GM21526 (cell line): ENCODE data around the gene PCK2.

ENCODE experiments used
- ATAC-seq: cut with Tn5 transposase; IDR thresholded peaks from one replicate; pipeline ENCODE4 v1.9.1; 2021; ENCODE audit warnings: moderate library complexity; ENCODE audit not compliant: unreplicated experiment, low FRiP score

The PCK2 gene

DNA sequence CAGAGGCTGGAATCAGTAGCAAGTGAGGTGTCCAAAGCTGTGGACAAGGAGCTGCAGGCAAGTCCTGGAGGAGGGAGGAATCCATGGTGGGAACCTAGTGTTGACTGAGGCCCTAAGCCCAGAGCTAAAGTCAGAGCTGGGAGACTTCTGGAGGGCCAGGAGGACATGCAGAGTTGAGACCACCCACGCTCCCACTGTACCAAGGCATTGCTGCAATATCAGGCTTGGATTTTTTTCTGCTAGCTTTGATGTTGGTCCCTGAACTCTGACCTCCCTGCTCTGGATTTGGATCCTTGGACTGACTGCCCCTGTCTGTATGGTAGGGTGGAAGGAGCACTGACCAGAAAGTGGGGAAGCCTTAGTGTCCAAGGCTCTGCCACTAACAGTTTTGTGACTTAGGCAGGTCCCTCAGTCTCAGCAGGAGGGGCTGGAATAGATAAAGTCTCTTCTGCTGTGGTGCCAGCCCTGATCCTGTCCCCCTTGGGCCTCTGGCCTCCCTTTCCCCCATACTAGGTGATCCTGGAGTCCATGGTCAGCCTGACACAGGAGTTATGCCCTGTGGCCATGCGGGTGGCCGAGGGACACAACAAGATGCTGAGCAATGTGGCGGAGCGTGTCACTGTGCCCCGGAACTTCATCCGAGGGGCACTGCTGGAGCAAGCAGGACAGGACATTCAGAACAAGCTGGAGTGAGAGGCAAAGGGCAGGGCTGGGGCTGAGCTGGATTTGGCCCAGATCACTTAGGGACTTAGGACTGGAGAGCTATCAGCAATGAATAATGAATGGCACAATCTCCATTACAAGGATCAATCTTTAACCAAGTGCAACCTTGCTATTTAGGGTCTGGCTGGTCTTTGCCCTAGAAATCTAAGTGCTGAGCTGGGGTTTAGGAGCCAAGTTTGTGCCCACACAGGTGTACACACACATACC, 32.9 kb upstream of the PCK2 start:
- ATAC-seq: no peak

DNA sequence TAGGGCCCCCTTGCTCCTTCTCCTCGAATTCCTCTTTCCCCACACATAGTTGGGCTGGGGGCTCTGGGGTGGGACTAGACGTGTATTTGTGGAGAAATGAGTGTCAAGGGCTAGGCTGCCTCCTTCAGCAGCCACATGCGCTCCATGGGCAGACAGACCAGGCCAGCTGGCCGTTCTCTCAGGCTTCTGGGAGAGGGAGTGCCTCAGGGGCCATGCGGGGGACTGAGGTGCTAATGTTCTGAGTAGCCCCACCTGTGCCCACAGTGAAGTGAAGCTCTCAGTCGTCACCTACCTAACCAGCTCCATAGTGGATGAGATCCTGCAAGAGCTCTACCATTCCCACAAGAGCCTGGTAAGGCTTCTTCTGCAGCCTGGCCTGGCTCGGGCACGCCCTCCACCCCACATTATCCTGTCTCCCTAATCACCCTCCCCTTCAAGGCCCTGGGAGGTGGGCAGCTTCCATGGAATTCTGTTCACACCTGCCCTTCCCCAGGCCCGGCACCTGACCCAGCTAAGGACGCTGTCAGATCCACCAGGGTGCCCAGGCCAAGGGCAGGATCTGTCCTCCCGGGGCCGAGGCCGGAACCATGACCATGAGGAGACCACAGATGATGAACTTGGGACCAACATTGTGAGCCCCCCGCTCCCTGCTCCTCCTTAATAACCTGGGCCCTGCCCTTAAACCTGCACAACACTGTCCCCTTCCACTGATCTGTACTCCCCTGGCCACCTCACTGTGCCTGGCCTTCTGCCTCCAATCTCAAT, 31.7 kb upstream of the PCK2 start:
- no peak for ATAC-seq

DNA sequence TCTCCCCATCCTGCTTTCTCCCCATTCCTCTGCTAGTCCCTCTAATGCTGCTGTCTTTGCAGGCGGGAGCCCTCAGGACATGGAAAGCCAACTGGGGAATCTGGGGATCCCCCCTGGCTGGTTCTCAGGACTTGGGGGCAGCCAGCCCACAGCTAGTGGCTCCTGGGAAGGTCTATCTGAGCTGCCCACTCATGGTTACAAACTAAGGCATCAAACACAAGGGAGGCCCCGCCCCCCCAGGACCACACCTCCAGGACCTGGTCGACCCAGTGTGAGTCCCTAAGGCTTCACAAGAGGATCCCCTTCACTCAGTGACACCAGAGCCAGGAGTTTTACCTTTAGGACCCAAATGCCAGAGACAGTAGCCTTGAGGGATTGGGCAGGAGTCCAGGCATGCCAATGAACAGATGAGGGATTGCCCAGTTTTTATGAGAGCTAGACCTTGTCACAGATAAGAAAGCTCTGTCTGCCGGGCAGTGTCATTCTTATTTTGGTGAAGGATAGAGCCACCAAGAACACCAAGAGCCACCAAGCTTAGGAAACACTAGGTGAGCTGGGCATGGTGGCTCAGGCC, 30.8 kb upstream of the PCK2 start:
- no peak for ATAC-seq

DNA sequence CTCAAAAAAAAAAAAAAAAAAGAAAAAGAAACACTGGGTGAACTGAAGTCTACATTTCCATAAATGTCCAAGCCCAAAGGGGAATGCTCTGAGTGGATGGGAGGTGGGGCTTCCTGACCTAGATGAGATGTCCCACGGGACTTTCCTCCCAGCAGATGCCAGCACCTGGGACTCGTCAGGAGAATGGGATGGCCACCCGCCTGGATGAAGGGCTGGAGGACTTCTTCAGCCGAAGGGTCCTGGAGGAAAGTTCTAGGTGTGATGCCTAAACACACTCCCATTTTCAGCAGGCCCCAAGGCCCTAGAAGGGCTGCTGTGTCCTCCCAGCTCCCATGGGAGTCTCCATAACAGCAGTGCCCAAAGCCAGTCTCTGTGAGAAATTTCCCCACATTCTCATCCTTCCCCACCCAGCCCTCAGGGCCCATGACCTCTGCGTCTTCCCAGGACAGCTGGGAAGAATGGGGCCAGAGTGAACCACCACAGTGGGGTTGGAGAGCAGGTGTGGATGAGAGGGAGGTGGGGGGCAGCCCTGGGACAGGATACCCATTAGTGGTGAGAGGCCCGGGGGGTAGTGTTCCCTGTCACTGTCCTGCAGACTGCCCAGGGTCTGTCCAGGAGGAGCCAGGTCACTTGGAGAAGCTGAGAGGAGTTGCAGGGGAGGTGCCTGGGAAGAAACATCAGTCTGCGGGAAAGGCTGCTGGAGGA, 29.9 kb upstream of the PCK2 start:
- ATAC-seq: no peak

DNA sequence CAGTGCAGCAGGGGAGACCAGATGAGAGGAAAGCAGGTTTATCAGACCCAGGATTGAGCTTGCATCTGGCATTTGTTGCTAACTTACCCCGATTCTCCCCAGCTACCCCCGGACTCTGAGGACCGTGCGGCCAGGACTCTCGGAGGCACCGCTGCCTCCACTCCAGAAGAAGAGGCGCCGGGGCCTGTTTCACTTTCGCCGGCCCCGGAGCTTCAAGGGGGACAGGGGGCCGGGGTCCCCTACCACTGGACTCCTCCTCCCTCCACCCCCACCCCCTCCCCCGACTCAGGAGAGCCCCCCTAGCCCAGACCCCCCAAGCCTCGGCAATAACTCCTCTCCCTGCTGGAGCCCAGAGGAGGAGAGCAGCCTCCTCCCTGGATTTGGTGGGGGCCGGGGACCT, 29.3 kb upstream of the PCK2 start:
- no peak for ATAC-seq

DNA sequence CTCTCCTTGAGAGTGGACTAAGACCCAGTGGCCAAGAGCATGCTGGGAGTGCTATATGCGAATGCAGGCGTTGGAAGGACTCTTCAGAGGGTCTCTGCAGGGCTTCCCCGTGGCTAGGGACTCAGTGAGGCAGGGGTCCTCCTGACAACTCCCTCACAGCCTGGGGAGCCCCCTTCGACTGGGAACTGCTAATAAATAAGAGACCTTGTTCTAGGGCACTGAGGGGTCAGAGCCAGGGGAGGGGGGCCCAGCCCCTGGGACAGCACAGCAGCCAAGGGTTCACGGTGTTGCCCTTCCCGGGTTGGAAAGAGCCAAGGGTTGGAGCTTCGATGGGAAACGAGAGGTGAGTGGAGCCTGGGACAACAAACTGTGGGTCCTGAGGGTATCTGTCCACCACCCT, 28.7 kb upstream of the PCK2 start:
- ATAC-seq: no peak

DNA sequence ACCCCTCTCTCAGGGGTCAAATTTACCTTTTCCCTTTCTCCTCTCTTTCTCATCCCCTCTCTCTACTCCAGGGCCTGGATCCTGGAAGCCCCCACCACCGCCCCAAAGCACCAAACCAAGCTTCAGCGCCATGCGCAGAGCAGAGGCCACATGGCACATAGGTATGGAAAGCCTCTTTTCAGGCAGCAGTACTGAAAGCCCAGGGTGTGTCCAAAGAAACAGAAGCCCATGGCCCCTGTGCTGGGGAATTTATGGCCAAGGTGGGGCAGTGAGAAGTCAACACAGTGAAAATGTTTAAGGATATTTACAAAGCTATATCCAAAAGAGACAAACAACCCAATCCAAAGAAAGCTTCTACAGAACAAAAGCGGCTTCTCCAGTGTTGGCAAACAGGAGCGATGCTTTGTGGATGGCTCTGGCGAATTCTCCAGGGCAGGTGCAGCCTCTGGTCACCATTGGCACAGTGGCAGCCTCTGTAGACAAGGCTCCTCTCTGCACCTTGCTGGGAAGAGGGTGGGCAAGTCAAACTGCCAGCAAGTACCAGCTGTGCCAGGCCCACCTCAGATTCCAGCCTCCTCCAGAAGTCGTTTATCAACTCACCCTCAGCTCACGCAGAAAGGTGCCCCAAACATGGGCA, 27.5 kb upstream of the PCK2 start:
- ATAC-seq: no peak

DNA sequence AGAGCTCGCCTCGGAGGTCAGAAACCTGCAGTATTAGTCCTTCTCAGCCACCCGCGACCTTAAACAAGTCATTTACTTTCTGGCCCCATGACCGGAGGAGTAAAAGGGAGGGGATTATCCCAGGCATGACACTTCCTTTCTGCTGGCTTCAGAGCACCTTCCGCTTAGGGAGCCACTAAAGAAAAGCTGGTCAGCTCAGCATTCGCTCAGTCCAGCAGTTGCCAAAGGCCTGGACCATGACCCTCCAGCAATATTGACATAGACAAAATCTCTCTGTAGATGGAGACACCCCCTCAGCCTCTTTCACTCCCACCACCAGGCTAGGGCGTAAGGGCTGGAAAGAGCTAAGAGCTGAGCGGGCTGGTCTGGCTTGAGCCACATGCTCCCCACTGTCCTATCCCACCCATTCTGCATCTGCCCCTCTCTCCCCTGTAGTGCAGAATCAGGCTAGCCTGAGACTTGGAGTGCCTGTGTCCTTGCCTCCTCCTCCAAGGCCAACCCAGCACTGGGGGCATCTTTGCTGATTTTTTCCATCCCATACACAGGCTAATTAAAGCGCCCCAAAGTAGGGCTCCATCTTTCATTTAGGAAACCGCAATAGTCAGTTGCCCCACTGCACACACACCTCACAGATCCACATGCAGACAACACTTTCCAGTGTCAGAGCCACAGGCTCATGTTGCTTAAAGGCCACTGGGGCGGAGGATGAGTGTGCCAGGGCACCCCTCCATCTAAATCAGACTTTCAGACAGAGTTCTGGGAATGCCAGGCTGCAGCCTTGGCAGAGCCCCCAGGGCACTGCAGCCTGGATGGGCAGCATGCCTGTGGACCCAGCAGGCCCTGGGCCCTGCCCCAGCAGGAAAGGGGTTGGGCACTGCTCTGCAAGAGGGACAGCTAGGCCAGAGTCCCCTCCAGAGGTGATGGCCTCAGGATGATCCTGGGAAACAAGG, 26.7 kb upstream of the PCK2 start:
- ATAC-seq: no peak

DNA sequence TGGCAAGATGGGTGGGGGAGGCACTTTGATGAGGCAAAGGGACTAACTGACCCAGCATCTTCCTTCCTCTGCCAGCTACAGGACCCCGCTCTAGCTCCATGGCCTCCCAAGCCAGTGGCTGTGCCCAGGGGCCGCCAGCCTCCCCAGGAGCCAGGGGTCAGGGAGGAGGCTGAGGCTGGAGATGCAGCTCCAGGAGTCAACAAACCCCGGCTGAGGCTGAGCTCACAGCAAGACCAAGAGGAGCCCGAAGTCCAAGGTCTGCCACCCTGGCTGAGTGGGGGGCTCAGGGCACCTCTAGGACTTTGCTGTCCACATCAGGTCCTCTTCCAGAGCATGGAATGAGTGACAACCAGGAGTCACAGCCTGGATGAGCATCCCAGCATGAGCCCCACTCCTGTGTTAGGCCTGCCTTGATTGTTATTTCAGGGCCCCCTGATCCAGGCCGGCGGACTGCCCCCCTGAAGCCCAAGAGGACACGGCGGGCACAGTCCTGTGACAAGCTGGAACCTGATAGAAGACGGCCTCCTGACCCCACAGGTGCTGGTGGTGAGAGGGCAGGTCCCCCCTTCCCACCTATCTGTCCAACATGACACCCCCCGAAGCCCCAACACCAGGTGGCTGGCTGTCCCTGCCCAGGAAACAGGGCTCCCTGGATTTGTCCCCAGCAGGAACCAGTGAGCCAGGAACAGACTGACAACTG, 25.2 kb upstream of the PCK2 start:
- ATAC-seq: no peak

DNA sequence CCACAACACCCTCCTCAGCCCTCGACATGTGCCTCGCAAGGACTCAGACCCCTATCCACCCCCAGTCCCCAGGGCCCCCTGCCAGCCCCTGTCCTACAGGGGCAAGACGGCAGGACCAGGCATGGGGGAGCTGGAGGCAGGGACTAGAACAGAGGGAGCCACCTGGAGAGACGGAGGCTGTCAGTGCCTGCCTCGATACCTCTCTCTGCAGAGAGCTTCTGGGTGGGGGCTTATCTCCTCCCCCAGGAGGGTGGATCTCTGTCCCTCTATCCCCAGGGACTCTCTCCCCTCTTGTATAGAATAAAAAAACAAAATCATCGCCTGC, 24.7 kb upstream of the PCK2 start:
- no peak for ATAC-seq

DNA sequence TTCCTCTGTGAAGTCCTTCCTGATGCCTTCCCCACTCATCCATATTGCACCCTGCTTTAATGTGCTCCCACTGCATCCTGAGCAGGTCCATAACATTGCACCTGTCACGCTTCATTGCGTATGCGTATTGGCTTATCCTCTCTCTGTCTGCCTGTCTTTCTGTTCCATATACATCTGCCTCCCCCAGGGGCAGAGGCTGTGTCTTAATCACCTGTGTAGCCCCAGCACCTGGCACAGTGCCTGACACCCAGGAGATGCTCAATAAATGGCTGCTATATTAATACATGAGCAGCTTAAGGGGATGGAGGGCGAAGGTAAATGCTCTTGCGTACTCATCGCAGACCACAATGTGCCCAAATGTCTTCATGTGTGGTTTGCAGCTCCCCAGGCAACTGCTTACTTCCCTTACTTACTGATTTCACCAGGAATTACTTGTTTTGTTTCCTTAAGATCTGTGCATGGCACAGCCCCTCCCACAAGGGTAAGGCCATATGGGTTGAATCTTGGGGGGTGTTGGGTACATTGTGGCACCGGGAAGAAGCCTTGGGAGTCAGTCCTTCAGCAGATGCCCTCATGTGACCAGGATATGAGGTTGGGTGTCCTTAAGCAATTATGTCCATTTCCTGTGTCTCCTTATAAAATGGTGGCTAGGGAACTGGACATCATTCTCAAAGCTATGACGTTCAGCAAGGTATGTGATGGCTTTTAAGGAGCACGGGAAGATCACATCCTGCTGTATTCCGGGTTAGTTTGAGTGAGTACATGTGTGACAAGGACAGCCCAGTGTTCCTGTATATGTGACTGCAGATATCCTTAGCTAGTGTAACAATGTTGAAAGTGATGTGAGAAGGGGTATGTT, 23.6 kb upstream of the PCK2 start:
- no peak for ATAC-seq

DNA sequence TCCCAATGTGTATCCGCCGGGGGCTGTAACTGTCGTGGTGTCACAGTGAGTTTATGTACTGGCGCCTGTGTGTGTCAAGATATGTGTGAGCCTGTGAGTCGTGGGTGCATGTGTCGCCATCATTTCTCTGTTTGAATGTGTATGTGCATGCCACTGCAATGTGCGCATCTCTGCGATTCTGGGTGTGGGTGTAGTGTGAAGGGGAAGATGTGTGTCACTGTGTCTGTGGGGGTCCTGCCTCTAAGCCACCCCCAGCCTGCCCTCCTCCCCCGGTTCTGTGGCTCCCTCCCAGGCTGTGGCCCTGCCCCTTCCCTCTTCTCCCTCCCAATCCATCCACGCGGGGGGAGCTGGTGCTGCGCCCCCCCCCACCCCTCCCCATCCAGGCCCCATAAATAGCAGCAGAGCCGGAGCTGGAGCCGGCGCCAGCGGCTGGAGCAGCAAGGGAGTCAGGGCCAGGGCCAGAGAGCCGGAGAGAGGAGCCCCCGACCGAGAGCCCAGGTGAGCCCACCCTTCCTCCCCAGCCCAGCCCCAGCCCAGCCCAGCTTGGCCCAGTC, 22.9 kb upstream of the PCK2 start, which contains the start of gene CPNE6:
Gene CPNE6, plus strand, starts transcription at position 419 of the 554 bp plus-strand sequence. CDS start 1,375 bp downstream, outside the sequence.
- no peak for ATAC-seq

DNA sequence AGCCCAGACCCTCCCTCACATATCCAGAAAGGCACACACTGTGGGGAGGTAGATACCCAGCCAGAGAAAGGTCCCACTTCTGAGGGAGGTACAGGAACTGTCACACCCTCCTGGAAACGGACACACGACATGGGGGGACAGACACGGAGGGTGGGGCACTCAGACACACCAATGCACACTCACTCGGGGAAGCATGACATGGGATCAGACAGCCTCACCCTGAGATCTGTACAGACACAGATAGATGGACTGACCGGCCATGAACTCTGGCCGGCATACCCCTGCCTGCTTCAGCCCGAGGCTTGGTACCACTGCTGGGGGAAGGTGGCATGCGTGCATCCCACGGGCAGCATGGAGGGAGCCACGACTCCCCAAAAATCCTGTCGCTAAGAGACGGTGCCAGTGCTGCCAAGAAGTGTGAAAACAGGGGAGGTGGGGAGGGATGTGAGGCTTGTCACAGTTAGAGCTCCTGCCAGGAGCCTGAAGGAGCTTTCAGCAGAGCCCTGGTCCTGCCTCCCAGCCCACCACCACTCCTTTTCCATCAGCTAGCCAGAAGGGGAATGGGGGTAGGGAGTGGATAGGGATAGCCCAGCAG, 22.2 kb upstream of the PCK2 start:
- no peak for ATAC-seq

DNA sequence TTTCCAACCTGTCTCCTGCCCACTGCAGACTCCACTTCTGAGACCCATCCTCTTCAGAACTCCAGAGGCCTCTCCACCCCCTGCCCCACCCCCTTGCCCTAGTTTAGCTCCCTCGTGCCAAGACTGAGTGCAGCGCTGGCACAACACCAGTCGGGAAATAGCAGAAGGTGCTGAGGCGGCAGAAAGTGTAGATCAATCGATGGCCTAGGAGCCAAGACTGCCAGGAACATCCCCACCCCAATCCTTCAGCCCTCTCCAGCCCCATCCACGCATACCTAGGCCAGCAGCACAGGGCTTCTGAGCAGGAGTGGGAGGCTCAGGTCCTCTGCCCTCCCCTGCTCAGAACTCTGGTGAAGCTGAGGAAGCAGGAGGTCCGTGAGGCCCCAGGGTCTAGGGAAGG, 21.7 kb upstream of the PCK2 start:
- ATAC-seq: no peak

DNA sequence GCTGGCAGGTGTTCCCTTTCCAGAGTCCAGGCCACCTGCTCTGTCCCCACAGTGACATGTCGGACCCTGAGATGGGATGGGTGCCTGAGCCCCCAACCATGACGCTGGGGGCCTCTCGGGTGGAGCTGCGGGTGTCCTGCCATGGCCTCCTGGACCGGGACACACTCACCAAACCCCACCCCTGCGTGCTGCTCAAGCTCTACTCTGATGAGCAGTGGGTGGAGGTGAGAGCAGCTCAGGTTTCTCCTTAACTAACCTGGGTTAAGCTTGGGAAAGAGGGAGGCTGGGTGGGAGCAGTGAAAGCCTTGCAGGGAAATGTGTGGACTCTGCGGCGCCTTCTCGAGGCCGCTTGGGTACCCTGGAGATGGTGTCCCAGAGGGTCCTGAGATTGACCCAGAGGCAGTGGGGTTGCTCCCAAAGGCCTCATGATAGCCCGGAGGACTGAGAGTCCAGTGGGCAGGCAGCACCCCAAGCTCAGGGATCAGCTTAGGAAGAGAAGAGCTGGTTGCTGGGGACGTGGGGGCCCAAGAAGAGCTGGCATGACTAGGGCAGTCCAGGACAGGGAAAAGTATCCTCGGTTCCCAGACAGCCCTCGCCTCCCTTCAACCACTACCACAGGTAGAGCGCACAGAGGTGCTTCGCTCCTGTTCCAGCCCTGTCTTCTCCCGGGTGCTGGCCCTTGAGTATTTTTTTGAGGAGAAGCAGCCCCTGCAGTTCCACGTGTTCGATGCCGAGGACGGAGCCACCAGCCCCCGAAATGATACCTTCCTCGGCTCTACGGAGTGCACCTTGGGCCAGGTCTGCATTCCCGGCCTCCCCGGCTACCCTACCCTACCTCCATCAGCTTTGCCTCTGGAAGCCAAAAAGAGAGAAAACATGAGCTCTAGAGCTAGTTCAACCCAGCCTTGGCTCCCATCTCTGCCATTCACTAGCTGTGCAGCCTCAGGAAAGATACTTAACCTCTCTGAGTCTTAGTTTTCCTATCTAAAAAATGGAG, 20.9 kb upstream of the PCK2 start:
- ATAC-seq: no peak
